Prostate gland (tissue), 2 donors: Measurements from ENCODE around the gene SOX30. TPM values are rescaled to one million over a fixed set of nuclear protein-coding genes. Genes with fewer than 3 reads are reported as not detected.

ENCODE experiments used
- DNase-seq: peaks from one replicate; pipeline ENCODE4 v3.0.0-alpha.2; 2019; ENCODE audit warnings: low spot score
- H3K27ac ChIP-seq, 2 donors: fragments of 200-600 bp; sonication (generic); 2 replicates each; pipeline ENCODE4 v1.5.1; 2017 to 2019
- H3K27me3 ChIP-seq: fragments of 200-600 bp; sonication (generic); replicated peaks from 2 replicates; pipeline ENCODE4 v1.5.1; 2019; ENCODE audit not compliant: insufficient read depth
- H3K36me3 ChIP-seq, 2 donors: fragments of 200-600 bp; sonication (generic); 1 replicate in 1 of 2; 2 replicates in 1 of 2; pipeline versions ENCODE4 v1.5.1 to v1.8.1; 2017 to 2019
- H3K4me1 ChIP-seq: fragments of 200-600 bp; sonication (generic); replicated peaks from 2 replicates; pipeline ENCODE4 v1.5.1; 2019
- H3K4me3 ChIP-seq, 2 donors: fragments of 200-600 bp; sonication (generic); 2 replicates each; pipeline ENCODE4 v1.5.1; 2017 to 2019
- H3K9me3 ChIP-seq: fragments of 200-600 bp; sonication (generic); 2 replicates; pipeline ENCODE4 v1.5.1; 2017
- POLR2A ChIP-seq: fragments of 450-650 bp; IDR thresholded peaks from one replicate; pipeline ENCODE4 v1.6.1; 2016; ENCODE audit warnings: antibody characterized with exemption, mild to moderate bottlenecking
- POLR2AphosphoS5 ChIP-seq: sonication (generic); formaldehyde crosslinking; IDR thresholded peaks from one replicate; pipeline ENCODE4 v1.6.1; 2017; ENCODE audit warnings: antibody characterized with exemption
- WGBS: methylation state at CpG from one replicate; pipeline ENCODE4 v1.1.5; 2018; 5-methylcytosine and 5-hydroxymethylcytosine counted together
- intact Hi-C: fragments of 100-400 bp; cut with DNase I; formaldehyde crosslinking; loops from one replicate; pipeline ENCODE4 v1.14.2; 2022
- total RNA-seq, 2 donors: library from RNA; depleted of rRNA; stranded (reverse); fragments of >200 nt; gene quantifications; one replicate each; pipeline ENCODE4 v1.1.0, GENCODE V29; 2016
- TF ChIP-seq, protein P1 (sequence below), 4 experiments: fragments of 200-600 bp in 2 of 4; fragments of 450-650 bp in 2 of 4; sonication (generic) in 2 of 4; IDR thresholded peaks; 1 replicate in 3 of 4; 2 replicates in 1 of 4; pipeline ENCODE4 v1.5.1; 2016 to 2019; ENCODE audit warnings: antibody characterized with exemption in 4 of 4, mild to moderate bottlenecking in 2 of 4, moderate library complexity in 2 of 4

SOX30 gene
- total RNA-seq, 2 donors from 2014 or later = 14.4 TPM; not detected in 1

DNA sequence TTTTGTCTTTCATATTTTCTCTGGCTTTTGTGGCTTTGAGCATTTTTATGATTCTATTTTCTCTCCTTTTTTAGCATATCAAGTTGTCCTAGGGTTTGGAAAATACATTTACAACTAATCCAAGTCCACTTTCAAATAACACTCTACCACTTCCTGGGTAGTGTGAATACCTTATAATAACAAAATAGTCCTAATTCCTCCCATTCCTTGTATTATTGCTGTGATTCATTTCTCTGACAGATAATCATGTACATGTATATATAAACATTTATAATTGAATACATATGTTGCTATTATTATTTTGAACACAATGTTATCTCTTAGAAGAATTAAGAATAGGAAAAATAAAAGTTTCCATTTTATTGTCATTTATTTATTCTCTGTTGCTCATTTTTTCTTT, 61.8 kb downstream of the SOX30 start:
- no peaks in the 10 kb centered on the region for H3K36me3 ChIP-seq
- no peaks in the 10 kb centered on the region for H3K4me1 ChIP-seq
- no peaks in the 10 kb centered on the region for H3K9me3 ChIP-seq
- H3K27me3 ChIP-seq = no peaks in the 10 kb centered on the region
- no peak overlapping the region for H3K27ac ChIP-seq
- no peak for DNase-seq
- intact Hi-C loops = no loop called here
- H3K4me3 ChIP-seq = no peak overlapping the region
- TF ChIP-seq POLR2AphosphoS5 (no peak), POLR2A (no peak)
- TF ChIP-seq, protein P1, sequence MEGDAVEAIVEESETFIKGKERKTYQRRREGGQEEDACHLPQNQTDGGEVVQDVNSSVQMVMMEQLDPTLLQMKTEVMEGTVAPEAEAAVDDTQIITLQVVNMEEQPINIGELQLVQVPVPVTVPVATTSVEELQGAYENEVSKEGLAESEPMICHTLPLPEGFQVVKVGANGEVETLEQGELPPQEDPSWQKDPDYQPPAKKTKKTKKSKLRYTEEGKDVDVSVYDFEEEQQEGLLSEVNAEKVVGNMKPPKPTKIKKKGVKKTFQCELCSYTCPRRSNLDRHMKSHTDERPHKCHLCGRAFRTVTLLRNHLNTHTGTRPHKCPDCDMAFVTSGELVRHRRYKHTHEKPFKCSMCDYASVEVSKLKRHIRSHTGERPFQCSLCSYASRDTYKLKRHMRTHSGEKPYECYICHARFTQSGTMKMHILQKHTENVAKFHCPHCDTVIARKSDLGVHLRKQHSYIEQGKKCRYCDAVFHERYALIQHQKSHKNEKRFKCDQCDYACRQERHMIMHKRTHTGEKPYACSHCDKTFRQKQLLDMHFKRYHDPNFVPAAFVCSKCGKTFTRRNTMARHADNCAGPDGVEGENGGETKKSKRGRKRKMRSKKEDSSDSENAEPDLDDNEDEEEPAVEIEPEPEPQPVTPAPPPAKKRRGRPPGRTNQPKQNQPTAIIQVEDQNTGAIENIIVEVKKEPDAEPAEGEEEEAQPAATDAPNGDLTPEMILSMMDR (IDR thresholded peaks at IDR 0.05) = no peak

GRCh38 chr5:157584628-157585027, 67.6 kb downstream of the SOX30 start:
- WGBS = 89% methylated on average over 1 of the region's 1 CpG
- no peaks in the 10 kb centered on the region for H3K27me3 ChIP-seq
- no peak overlapping the region for H3K27ac ChIP-seq
- no peak for DNase-seq
- no peaks in the 10 kb centered on the region for H3K9me3 ChIP-seq
- no peaks in the 10 kb centered on the region for H3K36me3 ChIP-seq
- TF ChIP-seq POLR2A (no peak), POLR2AphosphoS5 (no peak)
- TF ChIP-seq, protein P1 (IDR thresholded peaks at IDR 0.05) = no peak
- intact Hi-C loops = no loop called here
- no peaks in the 10 kb centered on the region for H3K4me1 ChIP-seq
- no peak overlapping the region for H3K4me3 ChIP-seq

GRCh38 chr5:157582731-157583620, 69.3 kb downstream of the SOX30 start:
- Histone ChIP-seq H3K36me3 (no peaks in the 10 kb centered on the region), H3K27ac (no peak overlapping the region), H3K9me3 (no peaks in the 10 kb centered on the region), H3K4me3 (no peak overlapping the region), H3K27me3 (no peaks in the 10 kb centered on the region), H3K4me1 (no peaks in the 10 kb centered on the region)
- DNase-seq = no peak
- WGBS = 68% methylated on average over 10 of the region's 10 CpGs
- TF ChIP-seq POLR2A = no peak
- TF ChIP-seq, protein P1 (IDR thresholded peaks at IDR 0.05) = no peak
- TF ChIP-seq POLR2AphosphoS5 = no peak
- intact Hi-C loops = no loop called here

- WGBS = 88% methylated on average over 5 of the region's 5 CpGs
- no peak for DNase-seq
- Histone ChIP-seq H3K36me3 (no peaks in the 10 kb centered on the region), H3K9me3 (no peaks in the 10 kb centered on the region), H3K4me3 (no peak overlapping the region), H3K27ac (no peak overlapping the region), H3K4me1 (no peaks in the 10 kb centered on the region), H3K27me3 (no peaks in the 10 kb centered on the region)
- intact Hi-C loops = no loop called here
- TF ChIP-seq, protein P1 (IDR thresholded peaks at IDR 0.05) = no peak
- TF ChIP-seq POLR2A (no peak), POLR2AphosphoS5 (no peak)
These were observed 70.3 kb downstream of the SOX30 start for GRCh38 chr5:157581901-157582300.
